Measurements from ENCODE around the gene ARID2.

- TF ChIP-seq CTCF (conservative IDR thresholded peaks at IDR 0.05 in 1 of 2, IDR thresholded peaks at IDR 0.05 in 1 of 2; ENCODE audit: extremely low read depth in 1 of 2, insufficient read depth in 1 of 2, low read depth in 1 of 2, low read length in 2 of 2) (no peak), EZH2 (IDR thresholded peaks at IDR 0.05; ENCODE audit: borderline replicate concordance, low read length) (no peak)
These were observed 41.3 kb upstream of the ARID2 start for GRCh38 chr12:45688183-45688582.

All from mammary epithelial cell (primary cell).